ENCODE results near the gene SH3RF3. TPM values are rescaled to one million over a fixed set of nuclear protein-coding genes. Genes with fewer than 3 reads are reported as not detected.

Gene SH3RF3
- 8.0 TPM for total RNA-seq
- long read RNA-seq, full-length matches to known transcripts: 1 of 14 reads
- long read RNA-seq, partial matches to known transcripts: 13 of 14 reads
- long read RNA-seq, other reads (novel, unspliced or antisense): 0 of 14 reads

GRCh38 chr2:109128616-109129355, at the start of gene SH3RF3:
Gene SH3RF3, plus strand, starts transcription at chr2:109129205.
- ATAC-seq (peak; percentile 51), DNase-seq (ENCODE audit: missing footprints) (peak; percentile 88)
- intact Hi-C loops (cut with DNase I): loop anchor here (1.0 to 5.0 kb wide), 5 partner anchors 72 to 382 kb away; no protein-coding TSS in a partner anchor

GRCh38 chr2:109079590-109079989, 49.4 kb upstream of the SH3RF3 start:
- no peak for ATAC-seq
- no peak for DNase-seq (ENCODE audit: missing footprints)
- intact Hi-C loops (cut with DNase I): no loop called here

GRCh38 chr2:109080109-109080508, 48.9 kb upstream of the SH3RF3 start:
- DNase-seq (ENCODE audit: missing footprints) (no peak), ATAC-seq (no peak)
- intact Hi-C loops (cut with DNase I): no loop called here

- DNase-seq (ENCODE audit: missing footprints) (no peak), ATAC-seq (no peak)
- intact Hi-C loops (cut with DNase I): no loop called here
Measured at GRCh38 chr2:109080757-109081156, 48.2 kb upstream of the SH3RF3 start.

GRCh38 chr2:109081374-109081773, 47.6 kb upstream of the SH3RF3 start:
- ATAC-seq (no peak), DNase-seq (ENCODE audit: missing footprints) (peak; percentile 11)
- intact Hi-C loops (cut with DNase I): no loop called here

GRCh38 chr2:109083771-109084170, 45.2 kb upstream of the SH3RF3 start:
- DNase-seq (ENCODE audit: missing footprints): no peak
- no peak for ATAC-seq
- intact Hi-C loops (cut with DNase I): no loop called here

- no peak for DNase-seq (ENCODE audit: missing footprints)
- no peak for ATAC-seq
- intact Hi-C loops (cut with DNase I): no loop called here
Measured at GRCh38 chr2:109084341-109084740, 44.7 kb upstream of the SH3RF3 start.

GRCh38 chr2:109085912-109086742, 42.9 kb upstream of the SH3RF3 start:
- ATAC-seq (no peak), DNase-seq (ENCODE audit: missing footprints) (no peak)
- intact Hi-C loops (cut with DNase I): no loop called here

- intact Hi-C loops (cut with DNase I): no loop called here
- no peak for ATAC-seq
- no peak for DNase-seq (ENCODE audit: missing footprints)
Measured at GRCh38 chr2:109086743-109087020, 42.3 kb upstream of the SH3RF3 start.

- intact Hi-C loops (cut with DNase I): no loop called here
- ATAC-seq (no peak), DNase-seq (ENCODE audit: missing footprints) (no peak)
Measured at GRCh38 chr2:109087055-109087663, 41.8 kb upstream of the SH3RF3 start.

- ATAC-seq: no peak
- intact Hi-C loops (cut with DNase I): no loop called here
Measured at GRCh38 chr2:109089602-109090300, 39.3 kb upstream of the SH3RF3 start.

GRCh38 chr2:109091526-109091925, 37.5 kb upstream of the SH3RF3 start:
- no peak for ATAC-seq
- intact Hi-C loops (cut with DNase I): no loop called here

More at GRCh38 chr2:109089602-109090300, 39.3 kb upstream of the SH3RF3 start:
- no peak for DNase-seq (ENCODE audit: missing footprints)

GRCh38 chr2:109094144-109094543, 34.9 kb upstream of the SH3RF3 start:
- no peak for DNase-seq (ENCODE audit: missing footprints)
- no peak for ATAC-seq
- intact Hi-C loops (cut with DNase I): no loop called here

More at GRCh38 chr2:109091526-109091925, 37.5 kb upstream of the SH3RF3 start:
- DNase-seq (ENCODE audit: missing footprints): no peak

- intact Hi-C loops (cut with DNase I): no loop called here
- DNase-seq (ENCODE audit: missing footprints) (no peak), ATAC-seq (no peak)
Measured at GRCh38 chr2:109098251-109098920, 30.6 kb upstream of the SH3RF3 start.

GRCh38 chr2:109098921-109099273, 30.1 kb upstream of the SH3RF3 start:
- DNase-seq (ENCODE audit: missing footprints): no peak
- no peak for ATAC-seq
- intact Hi-C loops (cut with DNase I): no loop called here

GRCh38 chr2:109102588-109103233, 26.3 kb upstream of the SH3RF3 start:
- ATAC-seq (no peak), DNase-seq (ENCODE audit: missing footprints) (no peak)
- intact Hi-C loops (cut with DNase I): no loop called here

GRCh38 chr2:109105113-109105512, 23.9 kb upstream of the SH3RF3 start:
- intact Hi-C loops (cut with DNase I): no loop called here
- ATAC-seq: no peak

GRCh38 chr2:109108740-109109139, 20.3 kb upstream of the SH3RF3 start:
- intact Hi-C loops (cut with DNase I): no loop called here
- ATAC-seq: no peak
- no peak for DNase-seq (ENCODE audit: missing footprints)

More at GRCh38 chr2:109105113-109105512, 23.9 kb upstream of the SH3RF3 start:
- DNase-seq (ENCODE audit: missing footprints): no peak

Data from Right ventricle myocardium inferior (tissue), 1 donor.